Stimulated activated CD8-positive, alpha-beta memory T cell treated with anti-CD3 and anti-CD28 coated beads, Interleukin-4, amount 100 ng/mL, for 1 hour (primary cell): ENCODE data around the gene IL18RAP.

ENCODE experiments used
- DNase-seq, 2 donors: peaks; one replicate each; pipeline ENCODE4 v3.0.0-alpha.2; 2020; ENCODE audit warnings: low read depth in 2 of 2, low spot score in 1 of 2

IL18RAP gene

GRCh38 chr2:102422910-102423309 lies at the start of gene IL18RAP:
Gene IL18RAP (plus strand): TSS chr2:102423160. CDS start chr2:102423278, 118 bp downstream.
- DNase-seq = no peak

GRCh38 chr2:102376052-102376591 lies 46.8 kb upstream of the IL18RAP start:
- DNase-seq = no peak

- DNase-seq = no peak
Measured at GRCh38 chr2:102383722-102384121, 39.2 kb upstream of the IL18RAP start.

- DNase-seq = no peak
Measured at GRCh38 chr2:102385522-102385921, 37.4 kb upstream of the IL18RAP start.

- DNase-seq = no peak
Measured at GRCh38 chr2:102386004-102386403, 37.0 kb upstream of the IL18RAP start.

- DNase-seq = no peak
Measured at GRCh38 chr2:102386867-102387541, 36.0 kb upstream of the IL18RAP start.

GRCh38 chr2:102387763-102388546 lies 35.0 kb upstream of the IL18RAP start:
- DNase-seq = no peak

GRCh38 chr2:102391565-102391964 lies 31.4 kb upstream of the IL18RAP start:
- no peak for DNase-seq

- no peak for DNase-seq
Measured at GRCh38 chr2:102392096-102392495, 30.9 kb upstream of the IL18RAP start.

- DNase-seq = no peak
Measured at GRCh38 chr2:102392942-102393341, 30.0 kb upstream of the IL18RAP start.

GRCh38 chr2:102396012-102396411 lies 26.9 kb upstream of the IL18RAP start:
- no peak for DNase-seq

GRCh38 chr2:102397209-102397608 lies 25.8 kb upstream of the IL18RAP start:
- no peak for DNase-seq

GRCh38 chr2:102399499-102400141 lies 23.3 kb upstream of the IL18RAP start:
- DNase-seq = no peak

- DNase-seq = no peak
Measured at GRCh38 chr2:102401456-102401855, 21.5 kb upstream of the IL18RAP start.

- no peak for DNase-seq
Measured at GRCh38 chr2:102401865-102402264, 21.1 kb upstream of the IL18RAP start.

- DNase-seq = no peak
Measured at GRCh38 chr2:102410952-102411351, 12.0 kb upstream of the IL18RAP start.

- DNase-seq = no peak
Measured at GRCh38 chr2:102412199-102412598, 10.8 kb upstream of the IL18RAP start.

GRCh38 chr2:102417946-102418345 lies 5.0 kb upstream of the IL18RAP start:
- DNase-seq = no peak

- no peak for DNase-seq
Measured at GRCh38 chr2:102418421-102418961, 4.5 kb upstream of the IL18RAP start.

GRCh38 chr2:102420290-102420689 lies 2.7 kb upstream of the IL18RAP start:
- no peak for DNase-seq
